ENCODE measurements around the gene TEX10. TPM values are rescaled to one million over a fixed set of nuclear protein-coding genes. Genes with fewer than 3 reads are reported as not detected.

The TEX10 gene
- total RNA-seq, 4 donors from 2014 or later: 17.1 to 33.6 (median 22.9) TPM

- TF ChIP-seq CTCF (IDR thresholded peaks at IDR 0.05): no peak
- no peak for TF ChIP-seq EP300 (IDR thresholded peaks at IDR 0.05)
- TF ChIP-seq POLR2AphosphoS5 (IDR thresholded peaks at IDR 0.05): no peak
- TF ChIP-seq POLR2A (IDR thresholded peaks at IDR 0.05): no peak
- H3K27ac ChIP-seq: no peak overlapping the region
- H3K4me1 ChIP-seq: no peaks in the 10 kb centered on the region
- peaks cover 73% of the 10 kb centered on the region for H3K36me3 ChIP-seq
- 89% methylated on average over 1 of the region's 1 CpG for WGBS
- no peak for DNase-seq (ENCODE audit: low spot score in 2 of 2)
- H3K4me3 ChIP-seq: no peak overlapping the region
- H3K27me3 ChIP-seq: no peaks in the 10 kb centered on the region
- no peaks in the 10 kb centered on the region for H3K9me3 ChIP-seq
These were observed 46.5 kb downstream of the TEX10 start for GRCh38 chr9:100306283-100306682.

- WGBS: 84% methylated on average over 3 of the region's 3 CpGs
- no peak overlapping the region for H3K27ac ChIP-seq
- no peak for DNase-seq (ENCODE audit: low spot score in 2 of 2)
- H3K4me3 ChIP-seq: no peak overlapping the region
- TF ChIP-seq EP300 (IDR thresholded peaks at IDR 0.05): no peak
- no peak for TF ChIP-seq CTCF (IDR thresholded peaks at IDR 0.05)
- TF ChIP-seq POLR2AphosphoS5 (IDR thresholded peaks at IDR 0.05): no peak
- TF ChIP-seq POLR2A (IDR thresholded peaks at IDR 0.05): no peak
- no peaks in the 10 kb centered on the region for H3K4me1 ChIP-seq
- peaks cover 79% of the 10 kb centered on the region for H3K36me3 ChIP-seq
- no peaks in the 10 kb centered on the region for H3K9me3 ChIP-seq
- no peaks in the 10 kb centered on the region for H3K27me3 ChIP-seq
These were observed 49.0 kb downstream of the TEX10 start for GRCh38 chr9:100303747-100304146.

GRCh38 chr9:100298378-100298777, 54.4 kb downstream of the TEX10 start:
- no peak for DNase-seq (ENCODE audit: low spot score in 2 of 2)
- TF ChIP-seq EP300 (IDR thresholded peaks at IDR 0.05) (no peak), POLR2A (IDR thresholded peaks at IDR 0.05) (no peak), POLR2AphosphoS5 (IDR thresholded peaks at IDR 0.05) (no peak), CTCF (IDR thresholded peaks at IDR 0.05) (no peak)
- Histone ChIP-seq H3K27ac (no peak overlapping the region), H3K9me3 (no peaks in the 10 kb centered on the region), H3K27me3 (no peaks in the 10 kb centered on the region), H3K4me1 (no peaks in the 10 kb centered on the region), H3K4me3 (no peak overlapping the region), H3K36me3 (peaks cover 83% of the 10 kb centered on the region)
- 88% methylated on average over 3 of the region's 3 CpGs for WGBS

GRCh38 chr9:100296407-100296806, 56.3 kb downstream of the TEX10 start:
- Histone ChIP-seq H3K4me1 (no peaks in the 10 kb centered on the region), H3K9me3 (no peaks in the 10 kb centered on the region), H3K27me3 (no peaks in the 10 kb centered on the region), H3K4me3 (no peak overlapping the region), H3K27ac (no peak overlapping the region), H3K36me3 (peaks cover 86% of the 10 kb centered on the region)
- 94% methylated on average over 4 of the region's 4 CpGs for WGBS
- no peak for DNase-seq (ENCODE audit: low spot score in 2 of 2)
- TF ChIP-seq POLR2A (IDR thresholded peaks at IDR 0.05) (no peak), POLR2AphosphoS5 (IDR thresholded peaks at IDR 0.05) (no peak), EP300 (IDR thresholded peaks at IDR 0.05) (no peak), CTCF (IDR thresholded peaks at IDR 0.05) (no peak)

- 100% methylated on average over 2 of the region's 2 CpGs for WGBS
- Histone ChIP-seq H3K36me3 (peaks cover 83% of the 10 kb centered on the region), H3K4me3 (no peak overlapping the region), H3K9me3 (no peaks in the 10 kb centered on the region), H3K27ac (no peak overlapping the region), H3K4me1 (no peaks in the 10 kb centered on the region), H3K27me3 (no peaks in the 10 kb centered on the region)
- TF ChIP-seq POLR2AphosphoS5 (IDR thresholded peaks at IDR 0.05) (no peak), CTCF (IDR thresholded peaks at IDR 0.05) (no peak), POLR2A (IDR thresholded peaks at IDR 0.05) (no peak), EP300 (IDR thresholded peaks at IDR 0.05) (no peak)
- no peak for DNase-seq (ENCODE audit: low spot score in 2 of 2)
These were observed 57.5 kb downstream of the TEX10 start for GRCh38 chr9:100295240-100295639.

All from suprapubic skin (tissue), 4 donors.